Large intestine (tissue), 3 donors: Measurements from ENCODE around the gene SLC12A3. TPM values are rescaled to one million over a fixed set of nuclear protein-coding genes. Genes with fewer than 3 reads are reported as not detected.

Experiments
- DNase-seq, 2 donors: peaks; one replicate each; pipeline versions ENCODE4 v3.0.0 to v3.0.0-alpha.2; 2013
- H3K27ac ChIP-seq: one replicate; pipeline ENCODE4 v1.5.1; 2013; ENCODE audit warnings: low read length
- H3K27me3 ChIP-seq: 2 replicates; pipeline ENCODE4 v1.6.1; 2013; ENCODE audit warnings: low read length; ENCODE audit not compliant: control insufficient read depth, insufficient read depth
- H3K36me3 ChIP-seq: 2 replicates; pipeline ENCODE4 v1.6.1; 2013; ENCODE audit warnings: low read length; ENCODE audit not compliant: control insufficient read depth, insufficient read depth
- H3K4me1 ChIP-seq: one replicate; pipeline ENCODE4 v1.6.1; 2013; ENCODE audit warnings: low read length; ENCODE audit not compliant: control insufficient read depth, insufficient read depth
- H3K4me3 ChIP-seq: one replicate; pipeline ENCODE4 v1.5.1; 2013; ENCODE audit warnings: low read length
- H3K9me3 ChIP-seq: one replicate; pipeline ENCODE4 v1.6.1; 2013; ENCODE audit warnings: mild to moderate bottlenecking, low read depth, low read length, moderate library complexity; ENCODE audit not compliant: control insufficient read depth
- WGBS: methylation state at CpG from one replicate; pipeline ENCODE4 v1.1.5; 2013; ENCODE audit warnings: low lambda C conversion rate; ENCODE audit not compliant: insufficient coverage; 5-methylcytosine and 5-hydroxymethylcytosine counted together
- polyA plus RNA-seq: library from polyadenylated mRNA; unstranded; fragments of 120-200 nt; gene quantifications from one replicate; pipeline ENCODE4 v1.2.1, GENCODE V29; 2013

The SLC12A3 gene
- polyA plus RNA-seq, 1 donor: 0.21 TPM

DNA sequence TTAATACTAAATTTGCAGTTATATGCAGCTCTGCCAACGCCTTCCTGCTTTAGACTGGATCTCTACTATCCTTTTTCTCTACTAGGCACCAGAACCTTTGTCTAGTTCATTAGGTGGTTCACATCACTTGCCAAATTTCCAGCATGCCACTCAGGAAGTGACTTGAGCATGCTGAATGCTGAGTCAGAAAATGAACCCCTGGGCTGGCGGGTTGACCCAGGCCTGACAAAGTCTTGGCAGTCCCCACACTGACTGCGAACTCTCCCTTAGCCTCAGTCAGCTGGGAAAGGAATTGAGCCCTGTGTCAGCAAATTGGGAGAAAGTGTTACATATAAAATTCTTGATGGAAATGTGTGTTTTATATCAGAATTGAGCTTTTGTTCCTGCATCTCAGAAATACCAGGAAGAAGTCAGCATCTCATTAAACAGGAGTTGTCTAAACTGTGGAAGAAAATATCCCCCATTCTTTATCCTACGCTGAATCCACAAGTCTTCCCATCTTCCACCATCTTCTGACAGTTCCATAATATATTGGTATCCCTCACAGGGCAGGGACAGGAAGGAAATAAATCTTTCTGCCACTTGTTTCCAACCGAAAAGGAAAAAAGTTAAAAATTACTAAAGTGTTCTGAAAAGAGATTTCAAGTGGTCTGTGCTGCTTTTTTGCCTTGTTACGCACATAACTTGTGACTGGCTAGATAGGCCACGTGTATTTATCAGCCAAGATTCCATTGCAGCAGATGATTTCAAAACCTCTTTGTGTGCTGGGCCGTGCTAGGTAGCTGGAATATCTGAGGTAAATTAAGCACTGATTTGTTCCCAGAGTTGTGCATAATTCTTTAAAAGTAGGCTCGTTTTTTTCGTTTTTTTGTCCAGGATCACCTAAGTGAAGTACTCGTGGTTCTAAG lies 16.7 kb upstream of the SLC12A3 start:
- Histone ChIP-seq H3K4me3 (no peak overlapping the region), H3K27ac (no peak overlapping the region), H3K9me3 (no peaks in the 10 kb centered on the region), H3K27me3 (no peaks in the 10 kb centered on the region), H3K36me3 (peaks cover 12% of the 10 kb centered on the region), H3K4me1 (peaks cover 6% of the 10 kb centered on the region)
- WGBS: no CpG with 5 or more reads among the region's 11 CpGs
- DNase-seq: no peak

DNA sequence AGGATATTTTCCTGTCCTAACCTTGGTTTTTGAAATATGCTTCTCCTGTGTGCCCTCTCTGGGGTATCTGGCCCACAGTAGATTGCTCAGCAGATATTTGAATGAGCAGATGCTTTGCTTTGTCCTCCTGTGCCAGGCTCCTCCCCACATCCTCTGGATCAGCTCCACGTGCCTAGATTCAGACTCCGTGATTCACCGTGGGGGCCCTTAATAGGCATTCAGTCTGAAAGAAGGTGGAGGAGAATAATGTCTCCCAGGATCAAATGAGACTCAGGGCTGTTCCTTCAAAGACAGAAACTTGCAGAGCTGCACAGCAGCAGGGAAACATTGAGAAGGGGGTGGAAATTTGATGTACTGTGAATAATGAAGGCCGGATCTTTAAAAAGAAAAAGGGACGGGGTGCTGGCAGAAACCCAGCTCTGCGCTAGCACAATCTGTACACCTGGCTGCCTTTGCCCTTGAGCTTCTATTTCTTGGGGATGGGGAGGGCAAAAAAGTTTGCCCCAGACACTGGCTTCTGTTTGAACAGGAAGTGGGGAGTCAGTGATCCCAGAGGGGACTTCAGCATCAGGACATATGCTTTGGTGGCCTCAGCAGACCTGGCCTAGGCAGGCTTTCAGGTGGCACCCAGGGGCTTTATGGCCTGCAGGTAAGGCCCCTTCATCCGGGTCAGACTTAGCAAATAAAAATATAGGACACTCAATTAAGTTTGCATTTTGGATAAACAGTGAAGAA lies 15.9 kb upstream of the SLC12A3 start:
- Histone ChIP-seq H3K27ac (no peak overlapping the region), H3K36me3 (peaks cover 6% of the 10 kb centered on the region), H3K4me1 (peaks cover 6% of the 10 kb centered on the region), H3K4me3 (no peak overlapping the region), H3K9me3 (no peaks in the 10 kb centered on the region), H3K27me3 (no peaks in the 10 kb centered on the region)
- no peak for DNase-seq
- 92% methylated on average over 2 of the region's 7 CpGs for WGBS

DNA sequence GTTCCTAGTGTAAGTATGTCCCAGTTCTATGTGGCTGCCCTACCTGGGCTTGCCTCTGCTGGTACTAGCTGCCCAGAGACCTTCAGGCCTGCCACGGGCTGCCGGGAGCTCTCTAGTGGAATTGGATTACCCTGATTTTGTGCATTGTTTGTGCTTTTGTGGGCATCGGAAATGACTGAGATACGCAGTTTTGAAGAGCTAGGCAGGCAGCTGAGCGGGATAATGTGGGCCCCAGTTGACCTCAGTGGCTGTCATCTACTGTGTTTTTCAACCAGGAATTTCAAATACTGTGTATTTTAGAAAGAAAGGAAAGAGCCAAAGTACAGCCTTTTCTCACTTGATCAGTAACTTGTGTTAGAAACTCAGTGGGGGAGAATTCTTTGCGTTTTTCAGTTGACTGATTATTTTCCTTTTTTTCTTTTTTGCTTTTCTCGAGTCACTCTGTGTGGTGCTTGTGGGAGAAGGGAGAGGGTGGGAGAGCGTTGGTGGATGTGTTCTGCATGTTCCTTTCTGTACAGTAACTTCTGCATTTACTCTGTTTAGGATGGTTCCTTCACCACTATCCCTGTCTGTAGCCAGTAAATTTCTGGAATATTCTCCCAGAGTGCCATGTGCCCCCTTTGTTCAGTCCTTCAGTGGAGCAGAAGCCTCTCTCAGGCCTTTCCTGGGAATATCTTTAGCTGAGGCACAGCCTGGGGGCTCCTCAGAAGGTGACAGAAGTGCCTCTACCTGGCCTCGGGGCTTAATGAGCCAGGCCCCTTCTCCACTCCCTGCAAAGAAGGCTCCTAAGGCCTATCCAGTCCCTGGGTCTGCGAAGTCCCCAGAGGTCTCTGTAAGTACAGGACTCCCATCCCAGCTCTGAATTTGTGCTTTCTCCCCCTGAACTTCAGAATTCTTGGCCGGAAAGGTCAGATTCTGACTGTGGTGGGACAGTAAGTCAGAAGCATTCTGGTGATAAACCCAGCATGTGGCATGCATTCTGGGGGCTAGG lies 15.0 kb upstream of the SLC12A3 start:
- no peak overlapping the region for H3K27ac ChIP-seq
- no peak for DNase-seq
- H3K27me3 ChIP-seq: no peaks in the 10 kb centered on the region
- H3K9me3 ChIP-seq: no peaks in the 10 kb centered on the region
- WGBS: 100% methylated on average over 1 of the region's 11 CpGs
- H3K4me1 ChIP-seq: peaks cover 6% of the 10 kb centered on the region
- no peak overlapping the region for H3K4me3 ChIP-seq
- peaks cover 5% of the 10 kb centered on the region for H3K36me3 ChIP-seq

DNA sequence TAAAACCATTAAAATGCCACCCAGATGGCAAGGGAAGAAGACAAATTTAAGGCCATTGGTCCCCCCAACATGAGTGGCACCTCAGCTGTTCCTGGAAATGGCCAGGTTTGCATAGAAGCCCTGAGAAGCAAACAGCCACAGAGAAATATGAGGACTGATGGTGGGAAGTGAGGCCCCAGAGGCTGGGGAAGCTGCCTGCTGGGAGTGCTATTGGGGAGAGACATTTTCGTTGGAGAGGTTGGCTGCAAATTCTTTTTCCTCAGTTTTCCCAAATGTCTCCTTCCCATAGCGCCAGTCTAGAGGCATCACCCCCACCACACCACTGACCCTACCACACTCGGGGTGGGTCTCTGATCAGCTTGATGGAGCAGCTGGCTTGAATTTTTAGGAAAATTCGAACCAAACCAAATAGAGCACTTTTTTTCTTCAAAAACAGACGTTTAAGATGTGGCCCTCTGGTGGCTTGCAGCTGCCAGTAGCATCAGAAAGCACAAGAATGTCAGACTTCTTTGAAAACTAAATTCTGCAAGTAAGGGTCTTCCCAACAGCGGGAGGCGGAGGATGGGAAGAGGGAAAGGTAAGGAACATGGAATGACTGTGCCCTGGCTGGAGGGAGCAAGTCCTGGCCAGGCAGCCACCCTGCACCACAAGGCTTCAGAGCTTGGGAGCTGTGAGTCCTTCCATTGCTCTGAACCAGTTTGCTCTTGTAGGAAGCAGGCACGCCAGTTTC lies 13.2 kb upstream of the SLC12A3 start:
- no peaks in the 10 kb centered on the region for H3K9me3 ChIP-seq
- H3K4me1 ChIP-seq: peaks cover 12% of the 10 kb centered on the region
- H3K27ac ChIP-seq: no peak overlapping the region
- no peaks in the 10 kb centered on the region for H3K27me3 ChIP-seq
- no peaks in the 10 kb centered on the region for H3K36me3 ChIP-seq
- H3K4me3 ChIP-seq: no peak overlapping the region
- no peak for DNase-seq
- 92% methylated on average over 2 of the region's 8 CpGs for WGBS

DNA sequence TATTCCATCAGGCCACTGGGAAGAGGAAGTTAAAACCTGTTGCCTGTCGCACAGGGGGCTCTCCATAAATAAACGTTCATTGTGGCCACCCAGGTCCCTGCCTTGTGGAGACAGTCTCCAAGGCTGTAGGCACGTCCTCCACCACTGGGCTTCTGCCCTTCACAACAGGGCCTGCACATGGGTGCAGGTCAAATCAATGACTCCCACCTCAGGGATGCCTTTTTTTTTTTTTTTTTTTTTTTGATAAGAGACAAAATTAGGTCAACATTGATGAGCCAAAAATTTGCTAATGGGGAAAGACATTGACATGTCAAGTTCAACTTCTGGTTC lies 12.6 kb upstream of the SLC12A3 start:
- Histone ChIP-seq H3K27ac (no peak overlapping the region), H3K9me3 (no peaks in the 10 kb centered on the region), H3K4me1 (peaks cover 12% of the 10 kb centered on the region), H3K27me3 (no peaks in the 10 kb centered on the region), H3K36me3 (no peaks in the 10 kb centered on the region), H3K4me3 (no peak overlapping the region)
- DNase-seq: no peak
- no CpG with 5 or more reads among the region's 3 CpGs for WGBS

DNA sequence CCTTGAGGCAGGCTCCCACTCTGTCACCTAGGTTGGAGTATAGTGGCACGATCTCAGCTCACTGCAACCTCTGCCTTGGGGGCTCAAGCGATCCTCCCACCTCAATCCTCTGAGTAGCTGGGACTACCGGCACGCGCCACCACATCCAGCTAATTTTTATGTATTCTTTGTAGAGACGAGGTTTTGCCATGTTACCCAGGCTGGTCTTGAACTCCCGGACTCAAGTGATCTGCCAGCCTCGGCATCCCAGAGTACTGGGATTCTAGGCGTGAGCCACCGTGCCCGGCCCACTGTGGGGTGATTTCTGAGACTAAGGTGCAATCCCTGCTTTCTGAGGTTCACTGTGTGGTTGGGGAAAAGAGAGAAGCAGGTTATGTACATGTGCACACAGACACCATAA lies 12.0 kb upstream of the SLC12A3 start:
- no peak for DNase-seq

DNA sequence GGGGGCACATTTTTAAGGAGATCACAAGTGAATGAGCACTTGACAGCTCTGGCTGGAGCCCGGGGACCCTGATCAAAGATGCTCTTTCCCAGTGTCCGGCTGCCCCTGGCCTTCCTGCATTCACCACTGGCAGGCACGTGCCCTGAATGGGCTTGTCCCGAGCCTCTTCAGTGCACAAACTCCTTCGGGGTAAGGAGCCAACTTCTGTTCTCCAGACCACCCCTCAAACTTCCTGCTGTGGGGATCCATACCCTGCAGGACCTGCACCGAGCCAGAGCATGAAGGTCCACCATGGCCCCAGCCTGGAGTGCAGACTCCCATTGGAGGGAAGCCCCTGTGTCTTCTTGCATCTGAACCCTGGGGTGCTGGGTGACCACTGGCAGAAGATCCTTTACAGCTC lies 9.8 kb upstream of the SLC12A3 start:
- H3K4me3 ChIP-seq: no peak overlapping the region
- H3K4me1 ChIP-seq: peaks cover 12% of the 10 kb centered on the region
- H3K36me3 ChIP-seq: no peaks in the 10 kb centered on the region
- no peak for DNase-seq
- H3K9me3 ChIP-seq: no peaks in the 10 kb centered on the region
- no CpG with 5 or more reads among the region's 6 CpGs for WGBS
- H3K27me3 ChIP-seq: no peaks in the 10 kb centered on the region
- H3K27ac ChIP-seq: no peak overlapping the region

More for the DNA sequence above, 12.0 kb upstream of the SLC12A3 start:
- no CpG with 5 or more reads among the region's 11 CpGs for WGBS
- H3K4me3 ChIP-seq: no peak overlapping the region
- H3K9me3 ChIP-seq: no peaks in the 10 kb centered on the region
- H3K36me3 ChIP-seq: no peaks in the 10 kb centered on the region
- H3K27me3 ChIP-seq: no peaks in the 10 kb centered on the region
- H3K27ac ChIP-seq: no peak overlapping the region
- peaks cover 12% of the 10 kb centered on the region for H3K4me1 ChIP-seq

DNA sequence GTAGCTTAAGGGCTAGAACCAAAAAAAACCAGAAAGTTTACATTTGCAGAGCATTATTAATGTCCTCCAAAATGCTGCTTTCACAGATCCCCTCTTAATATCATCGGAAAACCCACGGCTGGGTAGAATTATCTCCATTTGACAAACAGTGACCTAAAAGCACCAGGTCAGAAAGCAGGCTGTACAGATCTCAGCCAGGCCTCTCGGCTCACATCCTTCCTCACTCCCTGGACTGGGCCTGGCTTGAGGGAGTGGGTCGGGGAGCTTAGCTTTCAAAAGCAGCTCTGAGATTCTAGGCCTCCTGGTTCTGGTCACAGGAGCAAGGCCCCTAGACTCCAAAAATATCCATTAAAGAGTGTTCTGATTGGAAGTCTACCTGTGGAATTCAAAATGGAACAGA lies 9.1 kb upstream of the SLC12A3 start:
- Histone ChIP-seq H3K27ac (no peak overlapping the region), H3K4me1 (peaks cover 17% of the 10 kb centered on the region), H3K4me3 (no peak overlapping the region), H3K27me3 (no peaks in the 10 kb centered on the region), H3K36me3 (no peaks in the 10 kb centered on the region), H3K9me3 (no peaks in the 10 kb centered on the region)
- whole genome bisulfite sequencing: no CpG with 5 or more reads among the region's 4 CpGs
- no peak for DNase-seq

DNA sequence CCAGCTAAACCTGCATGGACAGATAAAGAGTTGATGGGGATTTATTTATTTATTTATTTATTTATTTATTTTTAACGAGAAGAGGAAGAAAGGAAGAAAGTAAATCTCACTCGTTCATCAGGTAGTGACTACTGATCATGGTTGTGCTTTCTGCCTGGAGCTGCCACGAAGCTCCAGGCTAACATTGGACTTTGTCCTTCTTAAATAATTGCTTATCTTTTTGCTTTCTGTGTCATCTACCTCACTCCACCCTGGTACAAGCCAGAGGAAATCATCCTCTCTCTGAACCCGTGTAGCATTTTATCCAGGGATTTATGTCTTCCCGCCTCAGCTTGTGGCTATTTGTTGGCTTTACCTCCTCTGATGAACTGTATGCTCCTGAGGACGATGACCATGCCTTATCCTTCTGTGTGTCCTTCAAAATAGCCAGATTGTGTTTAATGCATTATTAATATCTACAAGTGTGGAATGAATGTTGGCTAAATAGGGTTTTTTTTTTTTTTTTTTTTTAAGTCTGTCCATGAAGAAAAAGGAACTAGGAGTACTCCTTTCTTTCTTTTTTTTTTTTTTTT lies 8.0 kb upstream of the SLC12A3 start:
- DNase-seq: peak; percentile 69 to 82
- Histone ChIP-seq H3K27ac (peak overlapping the region; percentile 14), H3K9me3 (no peaks in the 10 kb centered on the region)

More for the DNA sequence above, 8.0 kb upstream of the SLC12A3 start:
- no CpG with 5 or more reads among the region's 6 CpGs for WGBS
- H3K27me3 ChIP-seq: no peaks in the 10 kb centered on the region
- peaks cover 27% of the 10 kb centered on the region for H3K4me1 ChIP-seq
- H3K4me3 ChIP-seq: no peak overlapping the region
- no peaks in the 10 kb centered on the region for H3K36me3 ChIP-seq
